Vagina (tissue), 2 donors: ENCODE results near the gene USP19.

Source experiments
- POLR2A ChIP-seq, 2 donors: fragments of 450-650 bp; IDR thresholded peaks; one replicate each; pipeline ENCODE4 v1.6.1; 2017; ENCODE audit warnings: antibody characterized with exemption in 2 of 2, mild to moderate bottlenecking in 2 of 2, moderate library complexity in 2 of 2
- POLR2AphosphoS5 ChIP-seq, 2 donors: sonication (generic); formaldehyde crosslinking; IDR thresholded peaks; one replicate each; pipeline ENCODE4 v1.9.0; 2017; ENCODE audit warnings: antibody characterized with exemption in 2 of 2, mild to moderate bottlenecking in 2 of 2, low read depth in 1 of 2; ENCODE audit not compliant: insufficient read depth in 1 of 2
- TF ChIP-seq, protein P1 (sequence below), 3 experiments: fragments of 450-650 bp in 2 of 3; fragments of 200-600 bp in 1 of 3; sonication (generic) in 1 of 3; IDR thresholded peaks; one replicate each; pipeline ENCODE4 v1.5.1; 2017 to 2019; ENCODE audit warnings: antibody characterized with exemption in 3 of 3, mild to moderate bottlenecking in 2 of 3, moderate library complexity in 2 of 3

DNA sequence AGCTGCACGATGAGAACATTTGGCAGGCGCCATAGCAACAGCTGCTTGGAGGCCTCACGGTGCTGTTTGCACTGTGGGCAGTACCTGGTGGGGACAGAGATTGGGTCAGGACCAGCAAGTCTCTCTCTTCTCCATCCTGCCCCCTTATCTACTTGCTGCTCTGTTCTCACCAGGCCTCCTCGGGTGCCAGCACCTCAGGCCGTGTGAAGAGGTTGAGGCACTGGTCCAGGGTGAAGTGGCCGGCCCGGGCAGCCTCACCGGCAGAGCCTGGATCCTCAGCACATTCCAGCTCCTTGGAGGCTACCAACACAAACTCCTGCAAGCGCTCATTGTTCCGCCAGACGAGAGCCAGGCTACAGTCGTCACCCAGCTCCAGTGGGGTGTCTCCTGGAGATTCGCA, 9.8 kb downstream of the USP19 start:
- TF ChIP-seq POLR2A (IDR thresholded peaks at IDR 0.05) = no peak
- no peak for TF ChIP-seq POLR2AphosphoS5 (IDR thresholded peaks at IDR 0.05; ENCODE audit: insufficient read depth in 1 of 2, low read depth in 1 of 2)
- TF ChIP-seq, protein P1, sequence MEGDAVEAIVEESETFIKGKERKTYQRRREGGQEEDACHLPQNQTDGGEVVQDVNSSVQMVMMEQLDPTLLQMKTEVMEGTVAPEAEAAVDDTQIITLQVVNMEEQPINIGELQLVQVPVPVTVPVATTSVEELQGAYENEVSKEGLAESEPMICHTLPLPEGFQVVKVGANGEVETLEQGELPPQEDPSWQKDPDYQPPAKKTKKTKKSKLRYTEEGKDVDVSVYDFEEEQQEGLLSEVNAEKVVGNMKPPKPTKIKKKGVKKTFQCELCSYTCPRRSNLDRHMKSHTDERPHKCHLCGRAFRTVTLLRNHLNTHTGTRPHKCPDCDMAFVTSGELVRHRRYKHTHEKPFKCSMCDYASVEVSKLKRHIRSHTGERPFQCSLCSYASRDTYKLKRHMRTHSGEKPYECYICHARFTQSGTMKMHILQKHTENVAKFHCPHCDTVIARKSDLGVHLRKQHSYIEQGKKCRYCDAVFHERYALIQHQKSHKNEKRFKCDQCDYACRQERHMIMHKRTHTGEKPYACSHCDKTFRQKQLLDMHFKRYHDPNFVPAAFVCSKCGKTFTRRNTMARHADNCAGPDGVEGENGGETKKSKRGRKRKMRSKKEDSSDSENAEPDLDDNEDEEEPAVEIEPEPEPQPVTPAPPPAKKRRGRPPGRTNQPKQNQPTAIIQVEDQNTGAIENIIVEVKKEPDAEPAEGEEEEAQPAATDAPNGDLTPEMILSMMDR (IDR thresholded peaks at IDR 0.05) = no peak
